GM18507 (cell line): ENCODE data around the gene NCBP2.

Source experiments
- DNase-seq: peaks from one replicate; pipeline ENCODE4 v3.0.0; 2011; ENCODE audit warnings: low read depth; ENCODE audit not compliant: insufficient read length; ENCODE audit errors: extremely low spot score
- FAIRE-seq: peaks from 2 replicates; lab custom pipeline; 2011; peaks lifted over from hg19 to GRCh38; lab: Jason Lieb, UNC

The NCBP2 gene

DNA sequence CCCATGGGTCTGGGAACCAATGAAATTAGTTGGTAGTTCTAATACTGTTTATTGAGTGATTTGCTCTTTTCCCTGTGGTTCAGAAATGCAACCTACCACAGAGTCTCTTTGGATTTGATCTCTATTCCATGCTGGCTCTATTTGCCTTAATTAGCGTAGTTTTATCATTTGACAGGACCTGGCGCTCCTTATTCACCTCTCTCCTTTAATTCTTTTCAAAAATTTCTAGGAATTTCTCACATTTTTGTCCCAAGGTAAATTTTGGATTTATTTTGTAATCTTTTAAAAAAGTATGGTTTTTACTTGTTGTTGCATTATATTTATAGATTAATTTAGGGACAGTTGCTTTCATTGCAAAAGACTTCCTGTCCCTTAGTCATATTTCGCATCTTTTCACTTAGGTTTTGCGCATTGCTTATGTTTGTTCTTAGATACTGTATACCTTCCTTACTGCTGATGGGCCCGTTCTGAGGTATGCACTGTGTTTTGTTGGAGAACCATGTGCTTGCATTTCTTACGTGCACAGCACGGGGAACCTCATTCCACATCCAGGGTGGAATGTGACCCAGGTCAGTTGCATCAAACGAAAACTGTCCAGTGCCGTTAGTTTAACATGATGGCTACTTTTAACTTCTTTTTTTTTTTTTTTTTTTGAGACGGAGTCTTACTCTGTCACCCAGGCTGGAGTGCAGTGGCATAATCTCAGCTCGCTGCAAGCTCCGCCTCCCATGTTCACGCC lies 47.6 kb downstream of the NCBP2 start:
- DNase-seq (no peak), FAIRE-seq (no peak)

GRCh38 chr3:196889844-196890708 lies 52.3 kb downstream of the NCBP2 start:
- FAIRE-seq: no peak
- DNase-seq: no peak

GRCh38 chr3:196886144-196886543 lies 56.2 kb downstream of the NCBP2 start:
- no peak for DNase-seq
- no peak for FAIRE-seq
